Neural cell (in vitro differentiated cells): Measurements from ENCODE around the gene POGLUT2.

Experiments used
- EZH2 ChIP-seq: fragments of 200-600, 300-800 bp; shearing (Covaris generic), sonication (generic); IDR thresholded peaks from 2 replicates; pipeline ENCODE4 v1.6.1; 2014; ENCODE audit warnings: antibody characterized with exemption, low read length, borderline replicate concordance, mild to moderate bottlenecking; ENCODE audit not compliant: insufficient read depth, poor library complexity, severe bottlenecking
- RAD21 ChIP-seq: fragments of 450-650 bp; conservative IDR thresholded peaks from 2 replicates; pipeline ENCODE4 v1.6.1; 2014; ENCODE audit warnings: antibody characterized with exemption, mild to moderate bottlenecking, moderate library complexity
- TF ChIP-seq, protein P1 (sequence below): fragments of 450-650 bp; IDR thresholded peaks from 2 replicates; pipeline ENCODE4 v1.5.1; 2014; ENCODE audit warnings: antibody characterized with exemption, mild to moderate bottlenecking, moderate library complexity; ENCODE audit not compliant: poor library complexity, severe bottlenecking

DNA sequence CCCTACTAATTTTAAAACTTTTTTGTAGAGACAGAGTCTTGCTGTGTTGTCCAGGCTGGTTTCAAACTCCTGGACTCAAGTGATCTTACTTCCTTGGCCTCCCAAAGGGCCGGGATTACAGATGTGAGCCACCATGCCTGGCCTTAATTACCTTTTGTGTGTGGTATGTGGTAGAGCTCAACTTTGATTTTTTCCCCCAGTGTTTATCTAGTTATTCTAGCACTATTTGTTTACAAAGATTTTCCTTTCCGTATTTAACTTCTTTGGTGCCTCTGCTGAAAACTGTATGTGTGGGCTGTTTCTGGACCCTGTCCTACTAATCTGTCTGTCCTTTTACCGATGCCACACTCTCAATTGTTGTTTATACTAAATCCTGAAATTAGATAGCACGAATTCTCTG, 37.7 kb upstream of the POGLUT2 start:
- TF ChIP-seq EZH2 (no peak), RAD21 (no peak)
- TF ChIP-seq, protein P1, sequence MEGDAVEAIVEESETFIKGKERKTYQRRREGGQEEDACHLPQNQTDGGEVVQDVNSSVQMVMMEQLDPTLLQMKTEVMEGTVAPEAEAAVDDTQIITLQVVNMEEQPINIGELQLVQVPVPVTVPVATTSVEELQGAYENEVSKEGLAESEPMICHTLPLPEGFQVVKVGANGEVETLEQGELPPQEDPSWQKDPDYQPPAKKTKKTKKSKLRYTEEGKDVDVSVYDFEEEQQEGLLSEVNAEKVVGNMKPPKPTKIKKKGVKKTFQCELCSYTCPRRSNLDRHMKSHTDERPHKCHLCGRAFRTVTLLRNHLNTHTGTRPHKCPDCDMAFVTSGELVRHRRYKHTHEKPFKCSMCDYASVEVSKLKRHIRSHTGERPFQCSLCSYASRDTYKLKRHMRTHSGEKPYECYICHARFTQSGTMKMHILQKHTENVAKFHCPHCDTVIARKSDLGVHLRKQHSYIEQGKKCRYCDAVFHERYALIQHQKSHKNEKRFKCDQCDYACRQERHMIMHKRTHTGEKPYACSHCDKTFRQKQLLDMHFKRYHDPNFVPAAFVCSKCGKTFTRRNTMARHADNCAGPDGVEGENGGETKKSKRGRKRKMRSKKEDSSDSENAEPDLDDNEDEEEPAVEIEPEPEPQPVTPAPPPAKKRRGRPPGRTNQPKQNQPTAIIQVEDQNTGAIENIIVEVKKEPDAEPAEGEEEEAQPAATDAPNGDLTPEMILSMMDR, result no peak
